HG03103 (cell line): ENCODE results near the gene NUTF2.
A peak's percentile ranks its signal among the peaks of the same experiment; 100 is the strongest.

Source experiments
- ATAC-seq: cut with Tn5 transposase; IDR thresholded peaks from one replicate; pipeline ENCODE4 v1.9.1; 2021; ENCODE audit warnings: low read depth; ENCODE audit not compliant: unreplicated experiment

Gene NUTF2

GRCh38 chr16:67846320-67847063 lies at the start of gene NUTF2:
Gene NUTF2, plus strand, starts transcription at chr16:67846933. Its CDS starts 18,198 bp downstream, at chr16:67865131.
- peak; percentile 53 for ATAC-seq

- no peak for ATAC-seq
Measured at GRCh38 chr16:67800338-67800926, 46.3 kb upstream of the NUTF2 start.

GRCh38 chr16:67801241-67801640 lies 45.5 kb upstream of the NUTF2 start:
- no peak for ATAC-seq

- ATAC-seq, result no peak
Measured at GRCh38 chr16:67801883-67802282, 44.9 kb upstream of the NUTF2 start.

GRCh38 chr16:67803894-67804293 lies 42.8 kb upstream of the NUTF2 start:
- ATAC-seq, result no peak

GRCh38 chr16:67804853-67805542 lies 41.7 kb upstream of the NUTF2 start:
- no peak for ATAC-seq

GRCh38 chr16:67805718-67806427 lies 40.9 kb upstream of the NUTF2 start:
- ATAC-seq, result peak; percentile 1

GRCh38 chr16:67806428-67807147 lies 40.1 kb upstream of the NUTF2 start, which contains the start of the genes RANBP10 and TSNAXIP1:
Gene RANBP10, minus strand, starts transcription at chr16:67806560. Its CDS starts 24 bp downstream, at chr16:67806536.
Gene TSNAXIP1, plus strand, starts transcription at chr16:67806889. Its CDS starts 261 bp downstream, at chr16:67807150.
- peak; percentile 83 for ATAC-seq

- ATAC-seq, result no peak
Measured at GRCh38 chr16:67807148-67807682, 39.5 kb upstream of the NUTF2 start.

GRCh38 chr16:67811899-67812298 lies 34.8 kb upstream of the NUTF2 start:
- no peak for ATAC-seq

GRCh38 chr16:67814567-67814966 lies 32.2 kb upstream of the NUTF2 start:
- ATAC-seq, result no peak

GRCh38 chr16:67820608-67821259 lies 26.0 kb upstream of the NUTF2 start:
- no peak for ATAC-seq

GRCh38 chr16:67822511-67822910 lies 24.2 kb upstream of the NUTF2 start:
- ATAC-seq, result no peak

GRCh38 chr16:67825119-67825518 lies 21.6 kb upstream of the NUTF2 start:
- no peak for ATAC-seq

- ATAC-seq, result no peak
Measured at GRCh38 chr16:67825906-67826305, 20.8 kb upstream of the NUTF2 start.

GRCh38 chr16:67828651-67829050 lies 18.1 kb upstream of the NUTF2 start:
- ATAC-seq, result no peak

GRCh38 chr16:67833030-67833414 lies 13.7 kb upstream of the NUTF2 start:
- no peak for ATAC-seq

- peak; percentile 93 for ATAC-seq
Measured at GRCh38 chr16:67833415-67834241, 13.1 kb upstream of the NUTF2 start.

GRCh38 chr16:67834242-67834614 lies 12.5 kb upstream of the NUTF2 start:
- no peak for ATAC-seq
